Suprapubic skin (tissue), 4 donors: ENCODE results near the gene SERTM2.

Experiments used
- CTCF ChIP-seq, 2 donors: fragments of 200-600 bp in 1 of 2; fragments of 450-650 bp in 1 of 2; sonication (generic) in 1 of 2; IDR thresholded peaks; one replicate each; pipeline ENCODE4 v1.5.1; 2016 to 2019; ENCODE audit warnings: antibody characterized with exemption in 2 of 2, mild to moderate bottlenecking in 1 of 2, moderate library complexity in 1 of 2
- EP300 ChIP-seq: sonication (generic); formaldehyde crosslinking; IDR thresholded peaks from one replicate; pipeline ENCODE4 v1.6.1; 2017; ENCODE audit warnings: antibody characterized with exemption
- POLR2A ChIP-seq, 2 donors: fragments of 450-650 bp; IDR thresholded peaks; one replicate each; pipeline ENCODE4 v1.6.1; 2017; ENCODE audit warnings: antibody characterized with exemption in 2 of 2, mild to moderate bottlenecking in 2 of 2, moderate library complexity in 2 of 2
- POLR2AphosphoS5 ChIP-seq, 3 donors: sonication (generic); formaldehyde crosslinking; IDR thresholded peaks; one replicate each; pipeline ENCODE4 v1.6.1; 2017; ENCODE audit warnings: antibody characterized with exemption in 3 of 3

- TF ChIP-seq POLR2AphosphoS5 (IDR thresholded peaks at IDR 0.05) (no peak), CTCF (IDR thresholded peaks at IDR 0.05) (no peak), POLR2A (IDR thresholded peaks at IDR 0.05) (no peak), EP300 (no peak)
These were observed 7.2 kb downstream of the SERTM2 start for GRCh38 chrX:111518667-111519066.
